Osteocyte (in vitro differentiated cells): Measurements from ENCODE around the gene BPIFB2. TPM values are rescaled to one million over a fixed set of nuclear protein-coding genes. Genes with fewer than 3 reads are reported as not detected.

Experiments used
- DNase-seq: peaks from one replicate; pipeline ENCODE4 v3.0.0; 2021; ENCODE audit warnings: mixed read lengths; ENCODE audit not compliant: unreplicated experiment; ENCODE audit errors: extremely low spot score
- H3K27ac Mint-ChIP-seq: one replicate; pipeline ENCODE4 v1.8.0; 2021; ENCODE audit warnings: mild to moderate bottlenecking, mixed read lengths; ENCODE audit not compliant: unreplicated experiment
- H3K27me3 Mint-ChIP-seq: one replicate; pipeline ENCODE4 v1.8.0; 2021; ENCODE audit warnings: mixed read lengths; ENCODE audit not compliant: unreplicated experiment
- H3K36me3 Mint-ChIP-seq: one replicate; pipeline ENCODE4 v1.8.0; 2021; ENCODE audit warnings: mixed read lengths; ENCODE audit not compliant: unreplicated experiment
- H3K4me1 Mint-ChIP-seq: one replicate; pipeline ENCODE4 v1.8.0; 2021; ENCODE audit warnings: mixed read lengths; ENCODE audit not compliant: unreplicated experiment
- H3K4me3 Mint-ChIP-seq: one replicate; pipeline ENCODE4 v1.8.0; 2021; ENCODE audit warnings: mild to moderate bottlenecking, moderate library complexity, mixed read lengths; ENCODE audit not compliant: unreplicated experiment
- H3K9me3 Mint-ChIP-seq: one replicate; pipeline ENCODE4 v1.8.0; 2021; ENCODE audit warnings: mixed read lengths; ENCODE audit not compliant: unreplicated experiment
- CTCF ChIP-seq: fragments of 200-600 bp; sonication (generic); IDR thresholded peaks from 2 replicates; pipeline ENCODE4 v1.5.0; 2021; ENCODE audit warnings: antibody characterized with exemption, mild to moderate bottlenecking, moderate library complexity
- long read RNA-seq: library from polyadenylated mRNA; unstranded; transcript quantifications from one replicate; pipeline ENCODE4 v2.0.0, GENCODE V29; 2021
- total RNA-seq: library from RNA; stranded (reverse); gene quantifications from 2 replicates; pipeline ENCODE4 v1.2.1, GENCODE V29; 2021

BPIFB2 gene, protein sequence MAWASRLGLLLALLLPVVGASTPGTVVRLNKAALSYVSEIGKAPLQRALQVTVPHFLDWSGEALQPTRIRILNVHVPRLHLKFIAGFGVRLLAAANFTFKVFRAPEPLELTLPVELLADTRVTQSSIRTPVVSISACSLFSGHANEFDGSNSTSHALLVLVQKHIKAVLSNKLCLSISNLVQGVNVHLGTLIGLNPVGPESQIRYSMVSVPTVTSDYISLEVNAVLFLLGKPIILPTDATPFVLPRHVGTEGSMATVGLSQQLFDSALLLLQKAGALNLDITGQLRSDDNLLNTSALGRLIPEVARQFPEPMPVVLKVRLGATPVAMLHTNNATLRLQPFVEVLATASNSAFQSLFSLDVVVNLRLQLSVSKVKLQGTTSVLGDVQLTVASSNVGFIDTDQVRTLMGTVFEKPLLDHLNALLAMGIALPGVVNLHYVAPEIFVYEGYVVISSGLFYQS
- total RNA-seq, result not detected in 2 replicates
- long read RNA-seq, result 0 reads

DNA sequence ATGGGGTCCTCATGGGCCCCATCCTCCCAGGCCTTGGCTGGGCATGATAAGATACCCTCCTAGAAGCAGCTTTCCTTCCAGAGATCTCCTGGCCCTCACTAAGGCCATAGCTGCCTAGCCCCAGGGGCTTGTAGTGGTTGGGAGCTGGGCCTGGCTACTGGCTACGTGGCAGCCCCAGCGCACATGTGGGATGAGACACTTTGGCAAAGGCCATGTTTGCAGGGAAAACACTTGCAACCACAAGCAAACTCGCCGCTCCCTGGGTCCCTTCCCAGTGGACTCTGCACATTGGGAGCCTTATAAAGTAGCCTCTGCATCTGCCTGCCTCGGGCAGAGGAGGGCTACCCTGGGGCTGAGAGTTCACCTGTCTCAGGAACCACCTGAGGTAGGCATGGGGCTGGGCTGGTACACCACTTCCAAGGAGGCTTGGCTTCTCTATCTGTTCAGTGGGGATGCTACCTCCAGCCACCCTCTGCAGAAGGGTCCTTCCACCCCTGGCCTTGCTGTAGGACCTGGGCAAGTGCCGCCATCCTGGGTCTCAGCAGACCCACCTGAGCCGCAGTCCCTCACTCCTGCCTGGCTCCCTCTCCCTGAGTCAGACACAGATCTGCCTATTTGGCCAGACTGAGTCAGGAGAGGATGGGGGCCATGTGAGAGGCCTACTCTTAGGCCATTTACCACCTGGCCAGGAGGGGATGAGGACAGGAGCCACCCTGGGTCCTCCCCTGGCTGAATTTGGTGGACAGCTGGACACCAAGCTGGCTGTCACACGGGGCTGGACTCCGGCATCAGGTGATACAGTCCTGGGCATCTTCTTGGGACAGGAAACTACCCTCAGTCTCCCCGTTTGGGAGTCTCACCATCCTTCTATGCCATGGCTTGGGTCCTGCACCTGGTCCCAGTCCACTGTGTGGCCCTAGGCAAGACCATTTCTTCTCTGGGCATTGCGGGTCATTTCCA, at the start of gene BPIFB2:
BPIFB2 (plus strand) TSS at position 329 of the 960 bp plus-strand sequence. CDS start 871 bp downstream, outside the sequence.
- no peak for TF ChIP-seq CTCF
- no peak within 1 kb of the TSS for H3K27ac Mint-ChIP-seq
- DNase-seq, result no peak

GRCh38 chr20:32958574-32958973, 48.9 kb upstream of the BPIFB2 start:
- no peak for TF ChIP-seq CTCF
- Mint-ChIP-seq H3K9me3 (peaks cover 12% of the 10 kb centered on the region), H3K27me3 (peaks cover 7% of the 10 kb centered on the region), H3K4me1 (no peaks in the 10 kb centered on the region), H3K36me3 (no peaks in the 10 kb centered on the region), H3K27ac (no peak overlapping the region), H3K4me3 (no peak overlapping the region)
- no peak for DNase-seq

More for the DNA sequence above, at the start of gene BPIFB2:
- Mint-ChIP-seq H3K4me1 (no peaks in the 10 kb centered on the region), H3K4me3 (no peak within 1 kb of the TSS), H3K36me3 (no peaks in the 10 kb centered on the region), H3K27me3 (peaks cover 2% of the 10 kb centered on the region), H3K9me3 (peaks cover 5% of the 10 kb centered on the region)

DNA sequence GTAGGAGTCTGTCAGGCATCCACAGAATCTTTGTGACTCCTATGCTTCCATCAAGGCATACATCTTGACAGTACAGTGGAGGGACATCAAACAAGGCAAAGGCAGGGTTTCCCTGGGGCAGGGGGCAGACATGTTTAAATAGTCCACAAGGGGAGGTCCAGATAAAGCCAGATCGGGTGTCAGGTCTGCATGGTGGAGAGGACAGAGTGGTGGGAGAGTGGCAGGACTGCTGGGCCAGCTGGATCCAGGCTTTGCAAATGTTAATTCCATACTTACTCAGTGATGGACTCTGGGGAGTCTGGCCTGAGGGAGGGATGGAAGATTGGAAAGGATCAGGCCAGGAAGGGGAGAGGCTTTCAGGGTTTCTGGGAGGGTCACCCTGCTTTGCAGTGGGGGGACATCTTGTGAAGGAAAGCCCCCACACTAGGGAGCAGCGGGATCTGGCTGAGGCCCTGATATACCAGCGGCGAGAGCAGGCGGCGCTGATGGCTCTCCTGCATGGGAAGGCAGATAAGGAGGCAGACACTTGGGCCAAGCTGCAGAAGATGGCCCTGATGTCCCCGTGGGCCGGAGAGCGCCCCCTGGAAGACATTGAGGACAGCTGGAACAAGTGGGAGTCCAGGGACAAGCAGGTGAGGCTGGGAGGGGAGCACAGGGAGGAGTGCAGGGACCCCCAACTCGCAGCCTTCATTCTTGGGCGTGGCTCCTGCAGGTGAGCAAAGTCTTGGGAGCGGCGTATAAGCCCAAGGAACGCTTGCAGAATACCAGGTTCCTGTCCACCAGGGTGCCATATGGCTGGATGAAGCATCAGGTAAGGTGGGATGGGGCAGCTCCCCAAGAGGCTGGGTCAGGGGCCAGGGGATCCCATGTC, 47.9 kb upstream of the BPIFB2 start:
- H3K27ac Mint-ChIP-seq, result no peak overlapping the region
- no peak overlapping the region for H3K4me3 Mint-ChIP-seq
- peaks cover 7% of the 10 kb centered on the region for H3K9me3 Mint-ChIP-seq
- peaks cover 9% of the 10 kb centered on the region for H3K27me3 Mint-ChIP-seq
- DNase-seq, result peak; percentile 79
- H3K36me3 Mint-ChIP-seq, result no peaks in the 10 kb centered on the region
- no peak for TF ChIP-seq CTCF
- no peaks in the 10 kb centered on the region for H3K4me1 Mint-ChIP-seq

DNA sequence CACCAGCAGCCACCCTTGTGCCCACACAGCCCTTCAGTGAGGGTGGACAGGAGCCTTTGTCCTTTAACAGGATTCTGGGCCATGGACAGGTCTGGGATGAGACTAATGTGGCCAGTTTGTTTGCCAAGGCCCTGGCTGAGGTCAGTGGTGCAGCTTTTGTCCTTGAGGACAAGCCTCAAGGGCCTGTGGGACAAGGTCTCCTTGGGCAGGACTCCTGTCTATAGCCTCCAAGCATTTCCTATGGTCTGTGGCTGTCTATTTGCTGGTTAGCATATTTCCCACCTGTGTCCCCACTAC, 47.3 kb upstream of the BPIFB2 start:
- no peak overlapping the region for H3K4me3 Mint-ChIP-seq
- DNase-seq, result no peak
- H3K9me3 Mint-ChIP-seq, result peaks cover 6% of the 10 kb centered on the region
- no peak for TF ChIP-seq CTCF
- no peaks in the 10 kb centered on the region for H3K36me3 Mint-ChIP-seq
- H3K4me1 Mint-ChIP-seq, result no peaks in the 10 kb centered on the region
- peaks cover 10% of the 10 kb centered on the region for H3K27me3 Mint-ChIP-seq
- no peak overlapping the region for H3K27ac Mint-ChIP-seq
